Fibroblast of pulmonary artery (primary cell): ENCODE results near the gene WNT5B.

Experiments
- DNase-seq: peaks from one replicate; pipeline ENCODE4 v3.0.0-alpha.2; 2010; ENCODE audit warnings: low read depth
- H3K4me3 ChIP-seq: replicated peaks from 2 replicates; pipeline ENCODE4 v1.5.1; 2011; ENCODE audit warnings: low read depth, mild to moderate bottlenecking, control low read depth, low read length, moderate library complexity
- TF ChIP-seq, protein P1 (sequence below): IDR thresholded peaks from 2 replicates; pipeline ENCODE4 v1.5.1; 2011; ENCODE audit warnings: mild to moderate bottlenecking, control low read depth, low read length, inconsistent platforms; ENCODE audit errors: missing control alignments

Gene WNT5B

GRCh38 chr12:1592444-1593173 lies 36.4 kb upstream of the WNT5B start:
- H3K4me3 ChIP-seq = peak overlapping the region; percentile 76
- DNase-seq = peak; percentile 55
- TF ChIP-seq, protein P1, sequence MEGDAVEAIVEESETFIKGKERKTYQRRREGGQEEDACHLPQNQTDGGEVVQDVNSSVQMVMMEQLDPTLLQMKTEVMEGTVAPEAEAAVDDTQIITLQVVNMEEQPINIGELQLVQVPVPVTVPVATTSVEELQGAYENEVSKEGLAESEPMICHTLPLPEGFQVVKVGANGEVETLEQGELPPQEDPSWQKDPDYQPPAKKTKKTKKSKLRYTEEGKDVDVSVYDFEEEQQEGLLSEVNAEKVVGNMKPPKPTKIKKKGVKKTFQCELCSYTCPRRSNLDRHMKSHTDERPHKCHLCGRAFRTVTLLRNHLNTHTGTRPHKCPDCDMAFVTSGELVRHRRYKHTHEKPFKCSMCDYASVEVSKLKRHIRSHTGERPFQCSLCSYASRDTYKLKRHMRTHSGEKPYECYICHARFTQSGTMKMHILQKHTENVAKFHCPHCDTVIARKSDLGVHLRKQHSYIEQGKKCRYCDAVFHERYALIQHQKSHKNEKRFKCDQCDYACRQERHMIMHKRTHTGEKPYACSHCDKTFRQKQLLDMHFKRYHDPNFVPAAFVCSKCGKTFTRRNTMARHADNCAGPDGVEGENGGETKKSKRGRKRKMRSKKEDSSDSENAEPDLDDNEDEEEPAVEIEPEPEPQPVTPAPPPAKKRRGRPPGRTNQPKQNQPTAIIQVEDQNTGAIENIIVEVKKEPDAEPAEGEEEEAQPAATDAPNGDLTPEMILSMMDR = peak; percentile 13

DNA sequence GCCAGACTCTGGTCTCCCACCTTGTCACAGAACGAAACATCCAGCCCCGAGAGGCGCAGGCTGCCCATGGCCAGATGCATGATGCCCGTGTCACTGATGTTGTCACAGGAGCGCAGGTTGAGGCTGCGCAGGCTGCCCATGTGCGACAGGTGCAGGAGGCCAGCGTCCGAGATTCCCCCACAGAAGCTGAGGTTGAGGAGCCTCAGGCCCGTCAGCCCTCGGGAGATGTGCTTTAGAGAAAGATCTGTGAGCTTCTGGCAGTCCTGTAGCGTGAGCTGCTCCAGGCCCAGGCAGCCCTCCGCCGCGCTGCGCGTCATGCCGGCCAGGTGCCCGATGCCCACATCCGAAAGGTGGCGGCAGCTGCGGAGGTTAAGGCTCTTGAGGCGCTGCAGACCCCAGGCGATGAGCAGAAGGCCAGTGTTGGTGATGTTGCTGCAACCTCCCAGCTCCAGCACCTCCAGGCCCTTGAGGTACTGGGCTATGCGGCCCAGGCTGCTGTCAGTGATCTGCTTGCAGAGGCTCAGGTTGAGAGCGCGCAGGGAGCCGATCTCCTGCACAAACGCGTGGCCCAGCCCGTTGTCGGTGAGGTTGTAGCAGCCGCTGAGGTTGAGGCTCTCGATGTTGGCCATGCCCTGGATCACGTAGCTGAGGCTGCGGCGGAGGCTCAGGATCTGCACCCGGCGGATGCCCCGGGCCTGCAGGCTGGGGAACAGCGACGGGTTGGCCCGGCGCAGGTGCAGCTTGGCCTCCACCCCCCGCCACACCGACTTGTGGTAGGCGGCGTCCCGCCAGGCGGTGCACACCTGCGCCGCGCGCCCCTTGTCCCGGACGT lies 35.6 kb upstream of the WNT5B start:
- TF ChIP-seq, protein P1 = no peak
- H3K4me3 ChIP-seq = peak overlapping the region; percentile 76
- DNase-seq = peak; percentile 28

DNA sequence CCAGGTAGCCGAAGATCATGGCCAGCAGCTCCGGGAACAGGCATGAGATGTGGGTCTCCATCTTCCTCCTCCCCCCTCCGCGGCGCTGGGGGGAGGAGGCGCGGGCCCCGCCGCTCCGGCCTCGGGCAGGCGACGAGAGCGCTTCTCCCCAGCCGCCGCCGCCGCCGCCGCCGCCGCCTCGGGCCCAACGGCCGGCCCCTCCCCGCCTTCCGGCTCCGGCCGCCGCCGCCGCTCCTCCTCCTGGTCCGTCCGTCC lies 35.1 kb upstream of the WNT5B start:
- DNase-seq = no peak
- TF ChIP-seq, protein P1 = no peak
- H3K4me3 ChIP-seq = peak overlapping the region; percentile 76

GRCh38 chr12:1594261-1595025 lies 34.6 kb upstream of the WNT5B start, which contains the start of gene FBXL14:
Gene FBXL14, minus strand, starts transcription at chr12:1594581. Its CDS starts 515 bp downstream, at chr12:1594066.
- peak within 1 kb of the TSS; percentile 76 for H3K4me3 ChIP-seq
- peak; percentile 90 for DNase-seq
- TF ChIP-seq, protein P1 = no peak

GRCh38 chr12:1595026-1595561 lies 33.9 kb upstream of the WNT5B start:
- DNase-seq = no peak
- TF ChIP-seq, protein P1 = no peak
- peak overlapping the region; percentile 76 for H3K4me3 ChIP-seq

- no peak overlapping the region for H3K4me3 ChIP-seq
- TF ChIP-seq, protein P1 = no peak
- no peak for DNase-seq
Measured at GRCh38 chr12:1595690-1596347, 33.2 kb upstream of the WNT5B start.
